Gastrocnemius medialis (tissue), 4 donors: ENCODE results near the gene SVEP1. TPM values are rescaled to one million over a fixed set of nuclear protein-coding genes. Genes with fewer than 3 reads are reported as not detected.
A peak's percentile ranks its signal among the peaks of the same experiment; 100 is the strongest.

ENCODE experiments used
- ATAC-seq, 2 donors: fragments of 150-250 bp; one replicate each; pipeline ENCODE4 v1.9.1; 2016
- DNase-seq, 2 donors: peaks; one replicate each; pipeline ENCODE4 v3.0.0-alpha.2; 2019
- H3K27ac ChIP-seq, 4 donors: fragments of 200-600 bp; sonication (generic); 1 replicate in 1 of 4; 2 replicates in 3 of 4; pipeline ENCODE4 v1.5.1; 2016 to 2018; ENCODE audit warnings: mild to moderate bottlenecking in 2 of 4, moderate library complexity in 1 of 4
- H3K27me3 ChIP-seq, 3 donors: fragments of 200-600 bp; sonication (generic) in 2 of 3; 1 replicate in 1 of 3; 2 replicates in 2 of 3; pipeline versions ENCODE4 v1.5.1 to v1.6.0; 2016 to 2019; ENCODE audit warnings: mild to moderate bottlenecking in 1 of 3, moderate library complexity in 1 of 3
- H3K36me3 ChIP-seq, 2 donors: fragments of 200-600 bp; sonication (generic) in 1 of 2; one replicate each; pipeline ENCODE4 v1.5.1; 2017 to 2018
- H3K4me1 ChIP-seq, 2 donors: fragments of 200-600 bp; sonication (generic) in 1 of 2; one replicate each; pipeline ENCODE4 v1.5.1; 2016 to 2017; ENCODE audit warnings: mild to moderate bottlenecking in 2 of 2
- H3K4me3 ChIP-seq, 4 donors: fragments of 200-600 bp; sonication (generic) in 3 of 4; 1 replicate in 1 of 4; 2 replicates in 3 of 4; pipeline ENCODE4 v1.5.1; 2016 to 2019; ENCODE audit warnings: mild to moderate bottlenecking in 2 of 4
- H3K9me3 ChIP-seq, 3 donors: fragments of 200-600 bp; sonication (generic) in 2 of 3; 1 replicate in 1 of 3; 2 replicates in 2 of 3; pipeline ENCODE4 v1.5.1; 2016 to 2019
- CTCF ChIP-seq, 5 experiments: fragments of 450-650 bp in 3 of 5; fragments of 200-600 bp in 2 of 5; sonication (generic) in 2 of 5; IDR thresholded peaks in 4 of 5; conservative IDR thresholded peaks in 1 of 5; 1 replicate in 4 of 5; 2 replicates in 1 of 5; pipeline ENCODE4 v1.5.1; 2016 to 2019; ENCODE audit warnings: antibody characterized with exemption in 5 of 5, mild to moderate bottlenecking in 3 of 5, moderate library complexity in 3 of 5
- POLR2A ChIP-seq, 2 donors: fragments of 450-650 bp; IDR thresholded peaks; one replicate each; pipeline ENCODE4 v1.6.1; 2017; ENCODE audit warnings: antibody characterized with exemption in 2 of 2, mild to moderate bottlenecking in 2 of 2, moderate library complexity in 2 of 2
- in situ Hi-C, 4 donors: fragments of 200-750 bp; cut with MboI; loops; one replicate each; pipeline versions ENCODE4 v1.15.0 to v1.8.0; 2017; ENCODE audit warnings: low sequenced_read_pairs in 4 of 4
- intact Hi-C: fragments of 100-400 bp; cut with DNase I; formaldehyde crosslinking; loops from one replicate; pipeline ENCODE4 v1.15.1; 2023; ENCODE audit warnings: low total_unique reads
- total RNA-seq, 4 donors: library from RNA; depleted of rRNA; stranded (reverse); fragments of >200 nt; gene quantifications; one replicate each; pipeline versions ENCODE4 v1.1.0 to v1.2.3, GENCODE V29; 2016

SVEP1 gene
- total RNA-seq: 10 to 100 TPM in 1 of 4 donors, 1 to 10 TPM in 3; 3.8 to 10.3 (median 6.5) TPM

- Histone ChIP-seq H3K27me3 (peaks cover 12 to 29% (median 23%) of the 10 kb centered on the region in 3 donors), H3K27ac (peak within 1 kb of the TSS; percentile 67 to 76 (median 71)), H3K36me3 (no peaks in the 10 kb centered on the region), H3K9me3 (no peaks in the 10 kb centered on the region), H3K4me3 (peak within 1 kb of the TSS; percentile 41 to 52 (median 51)), H3K4me1 (no peaks in the 10 kb centered on the region)
- intact Hi-C loops: loop anchor here (5.0 kb wide), 1 partner anchor 57 kb away; no protein-coding TSS in a partner anchor
- DNase-seq (peak in 1 of 2 donors; percentile 27), ATAC-seq (peak; percentile 36 to 37)
- peak; percentile 12 to 28 for TF ChIP-seq POLR2A (IDR thresholded peaks at IDR 0.05)
- TF ChIP-seq CTCF (IDR thresholded peaks at IDR 0.05 in 4 of 5, conservative IDR thresholded peaks at IDR 0.05 in 1 of 5): no peak
- in situ Hi-C loops: loop anchor here in 1 of 4 donors (25.0 kb wide), 1 partner anchor 142 kb away; no protein-coding TSS in a partner anchor
These were observed at the start of gene SVEP1 for GRCh38 chr9:110579034-110579861. Gene SVEP1 (minus strand): TSS chr9:110579741. CDS start chr9:110579543, 198 bp downstream.

- no peaks in the 10 kb centered on the region for H3K9me3 ChIP-seq
- no peaks in the 10 kb centered on the region for H3K27me3 ChIP-seq
- H3K4me1 ChIP-seq: no peaks in the 10 kb centered on the region
- in situ Hi-C loops (loop anchor here in 2 of 4 donors (10.0 to 25.0 kb wide), 3 partner anchors 171 to 441 kb away; no protein-coding TSS in a partner anchor), intact Hi-C loops (no loop called here)
- H3K27ac ChIP-seq: no peak overlapping the region
- TF ChIP-seq CTCF (IDR thresholded peaks at IDR 0.05 in 4 of 5, conservative IDR thresholded peaks at IDR 0.05 in 1 of 5) (no peak), POLR2A (IDR thresholded peaks at IDR 0.05) (no peak)
- H3K36me3 ChIP-seq: no peaks in the 10 kb centered on the region
- H3K4me3 ChIP-seq: no peak overlapping the region
- DNase-seq (no peak), ATAC-seq (no peak)
These were observed 46.7 kb upstream of the SVEP1 start for GRCh38 chr9:110626101-110626829.

- Histone ChIP-seq H3K27ac (no peak overlapping the region), H3K4me3 (no peak overlapping the region), H3K27me3 (no peaks in the 10 kb centered on the region), H3K36me3 (no peaks in the 10 kb centered on the region), H3K9me3 (no peaks in the 10 kb centered on the region), H3K4me1 (no peaks in the 10 kb centered on the region)
- ATAC-seq: peak; percentile 47 to 49
- no peak for DNase-seq
- in situ Hi-C loops: loop anchor here in 3 of 4 donors (10.0 to 25.0 kb wide), 3 partner anchors 169 to 439 kb away; no protein-coding TSS in a partner anchor
- intact Hi-C loops: loop anchor here (2.0 to 5.0 kb wide), 2 partner anchors 171 to 441 kb away; no protein-coding TSS in a partner anchor
- TF ChIP-seq CTCF (IDR thresholded peaks at IDR 0.05 in 4 of 5, conservative IDR thresholded peaks at IDR 0.05 in 1 of 5) (peak; percentile 23 to 62 (median 50)), POLR2A (IDR thresholded peaks at IDR 0.05) (no peak)
These were observed 44.0 kb upstream of the SVEP1 start for GRCh38 chr9:110623462-110624025.

- no peaks in the 10 kb centered on the region for H3K4me1 ChIP-seq
- in situ Hi-C loops: loop anchor here in 3 of 4 donors (10.0 to 25.0 kb wide), 3 partner anchors 168 to 438 kb away; no protein-coding TSS in a partner anchor
- H3K27me3 ChIP-seq: peaks cover 0 to 2% (median 0%) of the 10 kb centered on the region in 3 donors
- no peaks in the 10 kb centered on the region for H3K36me3 ChIP-seq
- TF ChIP-seq POLR2A (IDR thresholded peaks at IDR 0.05): no peak
- no peak for TF ChIP-seq CTCF (IDR thresholded peaks at IDR 0.05 in 4 of 5, conservative IDR thresholded peaks at IDR 0.05 in 1 of 5)
- H3K4me3 ChIP-seq: no peak overlapping the region
- H3K27ac ChIP-seq: no peak overlapping the region
- ATAC-seq (no peak), DNase-seq (no peak)
- no peaks in the 10 kb centered on the region for H3K9me3 ChIP-seq
- intact Hi-C loops: loop anchor here (2.0 to 5.0 kb wide), 2 partner anchors 170 to 440 kb away; no protein-coding TSS in a partner anchor
These were observed 42.8 kb upstream of the SVEP1 start for GRCh38 chr9:110622368-110622767.
